Measurements from ENCODE around the gene OTOS. TPM values are rescaled to one million over a fixed set of nuclear protein-coding genes. Genes with fewer than 3 reads are reported as not detected.

Gene OTOS
- total and polyA plus RNA-seq, 9 of the 15 experiments (the other 6 are each of a cell fraction or from before 2014, with no cell fraction given): not detected

- CTCF ChIA-PET (ENCODE audit: low intra/inter-chr PET ratio): no interaction called here
- POLR2A ChIA-PET: no interaction called here
- no TSS peak for BruUV-seq (replicated peaks)
- no peak overlapping the region for H2AFZ ChIP-seq (ENCODE audit: low read depth, low read length)
- DNase-seq (ENCODE audit: extremely low read depth in 1 of 4, low spot score in 3 of 4) (no peak), ATAC-seq (no peak), FAIRE-seq (no peak)
- no peaks in the 10 kb centered on the region for H3K4me1 ChIP-seq (replicated peaks in 1 of 2; ENCODE audit: control insufficient read depth in 2 of 2, insufficient read depth in 2 of 2, low read length in 2 of 2)
- H3K4me2 ChIP-seq (ENCODE audit: insufficient read depth, low read length): no peak overlapping the region
- H3K4me3 ChIP-seq: no peak overlapping the region
- no peaks in the 10 kb centered on the region for H3K36me3 ChIP-seq (ENCODE audit: control insufficient read depth, insufficient read depth, low read length)
- 0% methylated on average over 1 of the region's 4 CpGs for WGBS (ENCODE audit: insufficient coverage, low coverage, missing lambda C conversion rate)
- no peak overlapping the region for H3K9ac ChIP-seq (ENCODE audit: insufficient read depth in 1 of 2, low read depth in 2 of 2, low read length in 2 of 2)
- no peaks in the 10 kb centered on the region for H4K20me1 ChIP-seq (replicated peaks; ENCODE audit: control insufficient read depth, insufficient read depth, low read length)
- no peaks in the 10 kb centered on the region for H3K79me2 ChIP-seq (ENCODE audit: control insufficient read depth, insufficient read depth, low read length)
- TF ChIP-seq, protein P1, sequence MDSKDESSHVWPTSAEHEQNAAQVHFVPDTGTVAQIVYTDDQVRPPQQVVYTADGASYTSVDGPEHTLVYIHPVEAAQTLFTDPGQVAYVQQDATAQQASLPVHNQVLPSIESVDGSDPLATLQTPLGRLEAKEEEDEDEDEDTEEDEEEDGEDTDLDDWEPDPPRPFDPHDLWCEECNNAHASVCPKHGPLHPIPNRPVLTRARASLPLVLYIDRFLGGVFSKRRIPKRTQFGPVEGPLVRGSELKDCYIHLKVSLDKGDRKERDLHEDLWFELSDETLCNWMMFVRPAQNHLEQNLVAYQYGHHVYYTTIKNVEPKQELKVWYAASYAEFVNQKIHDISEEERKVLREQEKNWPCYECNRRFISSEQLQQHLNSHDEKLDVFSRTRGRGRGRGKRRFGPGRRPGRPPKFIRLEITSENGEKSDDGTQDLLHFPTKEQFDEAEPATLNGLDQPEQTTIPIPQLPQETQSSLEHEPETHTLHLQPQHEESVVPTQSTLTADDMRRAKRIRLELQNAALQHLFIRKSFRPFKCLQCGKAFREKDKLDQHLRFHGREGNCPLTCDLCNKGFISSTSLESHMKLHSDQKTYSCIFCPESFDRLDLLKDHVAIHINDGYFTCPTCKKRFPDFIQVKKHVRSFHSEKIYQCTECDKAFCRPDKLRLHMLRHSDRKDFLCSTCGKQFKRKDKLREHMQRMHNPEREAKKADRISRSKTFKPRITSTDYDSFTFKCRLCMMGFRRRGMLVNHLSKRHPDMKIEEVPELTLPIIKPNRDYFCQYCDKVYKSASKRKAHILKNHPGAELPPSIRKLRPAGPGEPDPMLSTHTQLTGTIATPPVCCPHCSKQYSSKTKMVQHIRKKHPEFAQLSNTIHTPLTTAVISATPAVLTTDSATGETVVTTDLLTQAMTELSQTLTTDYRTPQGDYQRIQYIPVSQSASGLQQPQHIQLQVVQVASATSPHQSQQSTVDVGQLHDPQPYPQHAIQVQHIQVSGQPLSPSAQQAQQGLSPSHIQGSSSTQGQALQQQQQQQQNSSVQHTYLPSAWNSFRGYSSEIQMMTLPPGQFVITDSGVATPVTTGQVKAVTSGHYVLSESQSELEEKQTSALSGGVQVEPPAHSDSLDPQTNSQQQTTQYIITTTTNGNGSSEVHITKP (IDR thresholded peaks at IDR 0.05; ENCODE audit: partially characterized antibody): no peak
- TF ChIP-seq ZNF583 (CRISPR knock-in tag; IDR thresholded peaks at IDR 0.05): no peak
- TF ChIP-seq ZNF699 (CRISPR knock-in tag; IDR thresholded peaks at IDR 0.05; ENCODE audit: insufficient replicate concordance): no peak
- TF ChIP-seq, protein P2, sequence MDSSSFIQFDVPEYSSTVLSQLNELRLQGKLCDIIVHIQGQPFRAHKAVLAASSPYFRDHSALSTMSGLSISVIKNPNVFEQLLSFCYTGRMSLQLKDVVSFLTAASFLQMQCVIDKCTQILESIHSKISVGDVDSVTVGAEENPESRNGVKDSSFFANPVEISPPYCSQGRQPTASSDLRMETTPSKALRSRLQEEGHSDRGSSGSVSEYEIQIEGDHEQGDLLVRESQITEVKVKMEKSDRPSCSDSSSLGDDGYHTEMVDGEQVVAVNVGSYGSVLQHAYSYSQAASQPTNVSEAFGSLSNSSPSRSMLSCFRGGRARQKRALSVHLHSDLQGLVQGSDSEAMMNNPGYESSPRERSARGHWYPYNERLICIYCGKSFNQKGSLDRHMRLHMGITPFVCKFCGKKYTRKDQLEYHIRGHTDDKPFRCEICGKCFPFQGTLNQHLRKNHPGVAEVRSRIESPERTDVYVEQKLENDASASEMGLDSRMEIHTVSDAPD (CRISPR knock-in tag; IDR thresholded peaks at IDR 0.05): no peak
- TF ChIP-seq EWSR1 (IDR thresholded peaks at IDR 0.05; ENCODE audit: borderline replicate concordance, low read depth, partially characterized antibody): no peak
- TF ChIP-seq SP2 (IDR thresholded peaks at IDR 0.05; ENCODE audit: extremely low read depth, low read depth, low read length, poor library complexity, severe bottlenecking): no peak
- TF ChIP-seq PATZ1 (CRISPR knock-in tag; IDR thresholded peaks at IDR 0.05; ENCODE audit: borderline replicate concordance): no peak
- TF ChIP-seq ZC3H11A (IDR thresholded peaks at IDR 0.05; ENCODE audit: low read depth, low read length): no peak
- no peak for TF ChIP-seq ZNF75A (CRISPR knock-in tag; IDR thresholded peaks at IDR 0.05)
- no peak for TF ChIP-seq ZNF707 (CRISPR knock-in tag; conservative IDR thresholded peaks at IDR 0.05)
- no peak for TF ChIP-seq ZNF695 (CRISPR knock-in tag; IDR thresholded peaks at IDR 0.05)
- no peak for TF ChIP-seq MYC (IDR thresholded peaks at IDR 0.05; ENCODE audit: low read depth, low read length)
- TF ChIP-seq MYC (CRISPR knock-in tag; IDR thresholded peaks at IDR 0.05; ENCODE audit: borderline replicate concordance, low read depth): no peak
- TF ChIP-seq NFRKB (IDR thresholded peaks at IDR 0.05; ENCODE audit: low read depth): no peak
- no peak for TF ChIP-seq NFXL1 (CRISPR knock-in tag; IDR thresholded peaks at IDR 0.05)
- intact Hi-C loops (cut with micrococcal nuclease) (no loop called here), in situ Hi-C loops (cut with MboI) (no loop called here)
- H3K9me3 ChIP-seq (replicated peaks; ENCODE audit: control insufficient read depth, insufficient read depth, low read depth, low read length): no peaks in the 10 kb centered on the region
- H3K9me1 ChIP-seq (ENCODE audit: control insufficient read depth, insufficient read depth, low read length): no peaks in the 10 kb centered on the region
- H3K27me3 ChIP-seq (ENCODE audit: control insufficient read depth in 2 of 2, insufficient read depth in 2 of 2, low read length in 2 of 2): peaks cover 0 to 25% of the 10 kb centered on the region in 2 experiments; a peak in 2 of 5 replicates
- H3K27ac ChIP-seq (ENCODE audit: extremely low read depth, low read depth, low read length): no peak overlapping the region
Measured at GRCh38 chr2:240182476-240182875, 42.0 kb upstream of the OTOS start.
